HEK293 (cell line): Measurements from ENCODE around the gene PARD3.

ENCODE experiments used
- AEBP2 ChIP-seq: fragments of 450-650 bp; formaldehyde crosslinking; IDR thresholded peaks from 2 replicates; pipeline ENCODE4 v1.5.1; 2016; ENCODE audit warnings: missing biosample characterization, missing genetic modification characterization, borderline replicate concordance
- EGR2 ChIP-seq: fragments of 450-650 bp; formaldehyde crosslinking; IDR thresholded peaks from 2 replicates; pipeline ENCODE4 v1.5.1; 2016; ENCODE audit warnings: low read depth, missing biosample characterization, missing genetic modification characterization
- FEZF1 ChIP-seq: fragments of 450-650 bp; formaldehyde crosslinking; IDR thresholded peaks from 2 replicates; pipeline ENCODE4 v1.5.1; 2016; ENCODE audit warnings: missing biosample characterization, missing genetic modification characterization
- KLF10 ChIP-seq: fragments of 450-650 bp; IDR thresholded peaks from 2 replicates; pipeline ENCODE4 v1.5.1; 2018; ENCODE audit warnings: missing biosample characterization, mild to moderate bottlenecking, missing genetic modification characterization
- KLF8 ChIP-seq: fragments of 450-650 bp; formaldehyde crosslinking; IDR thresholded peaks from 2 replicates; pipeline ENCODE4 v1.5.1; 2016; ENCODE audit warnings: missing biosample characterization, missing genetic modification characterization
- MZF1 ChIP-seq: fragments of 450-650 bp; formaldehyde crosslinking; IDR thresholded peaks from 2 replicates; pipeline ENCODE4 v1.5.1; 2017; ENCODE audit warnings: missing biosample characterization, missing genetic modification characterization, borderline replicate concordance
- PBX3 ChIP-seq: sonication (generic); formaldehyde crosslinking; IDR thresholded peaks from 2 replicates; pipeline ENCODE4 v1.8.1; 2022; ENCODE audit warnings: mild to moderate bottlenecking, moderate library complexity, missing genetic modification reagents
- PRDM10 ChIP-seq: fragments of 450-650 bp; formaldehyde crosslinking; IDR thresholded peaks from 2 replicates; pipeline ENCODE4 v1.5.1; 2016; ENCODE audit warnings: missing biosample characterization, missing genetic modification characterization
- ZBTB26 ChIP-seq: fragments of 450-650 bp; formaldehyde crosslinking; optimal IDR thresholded peaks from 2 replicates; pipeline ENCODE3; 2016; ENCODE audit warnings: missing biosample characterization, mild to moderate bottlenecking, missing genetic modification characterization
- ZBTB6 ChIP-seq: fragments of 450-650 bp; formaldehyde crosslinking; IDR thresholded peaks from 2 replicates; pipeline ENCODE4 v1.5.1; 2017; ENCODE audit warnings: missing biosample characterization, missing genetic modification characterization
- ZBTB8A ChIP-seq: fragments of 450-650 bp; formaldehyde crosslinking; IDR thresholded peaks from 2 replicates; pipeline ENCODE4 v1.5.1; 2016; ENCODE audit warnings: missing biosample characterization, missing genetic modification characterization
- ZFP41 ChIP-seq: fragments of 450-650 bp; formaldehyde crosslinking; IDR thresholded peaks from 2 replicates; pipeline ENCODE4 v1.5.1; 2016; ENCODE audit warnings: missing biosample characterization, missing genetic modification characterization, borderline replicate concordance
- ZNF16 ChIP-seq: fragments of 450-650 bp; formaldehyde crosslinking; IDR thresholded peaks from 2 replicates; pipeline ENCODE4 v1.5.1; 2016; ENCODE audit warnings: low read depth, missing biosample characterization, missing genetic modification characterization
- ZNF513 ChIP-seq: fragments of 450-650 bp; IDR thresholded peaks from 2 replicates; pipeline ENCODE4 v1.5.1; 2018; ENCODE audit warnings: missing biosample characterization, missing genetic modification characterization
- ZNF518A ChIP-seq: fragments of 450-650 bp; formaldehyde crosslinking; conservative IDR thresholded peaks from 2 replicates; pipeline ENCODE4 v1.5.1; 2016; ENCODE audit warnings: low read depth, missing biosample characterization, missing genetic modification characterization
- ZNF529 ChIP-seq: fragments of 450-650 bp; formaldehyde crosslinking; IDR thresholded peaks from 2 replicates; pipeline ENCODE4 v1.5.1; 2017; ENCODE audit warnings: missing genetic modification characterization, missing biosample characterization; ENCODE audit not compliant: insufficient replicate concordance
- ZNF548 ChIP-seq: fragments of 450-650 bp; formaldehyde crosslinking; IDR thresholded peaks from 2 replicates; pipeline ENCODE4 v1.5.1; 2016; ENCODE audit warnings: missing biosample characterization, missing genetic modification characterization
- ZNF621 ChIP-seq: fragments of 450-650 bp; formaldehyde crosslinking; IDR thresholded peaks from 2 replicates; pipeline ENCODE4 v1.5.1; 2017; ENCODE audit warnings: missing biosample characterization, missing genetic modification characterization
- ZNF624 ChIP-seq: fragments of 450-650 bp; formaldehyde crosslinking; IDR thresholded peaks from 2 replicates; pipeline ENCODE4 v1.5.1; 2017; ENCODE audit warnings: missing biosample characterization, missing genetic modification characterization
- ZNF777 ChIP-seq: fragments of 450-650 bp; formaldehyde crosslinking; IDR thresholded peaks from 2 replicates; pipeline ENCODE4 v1.5.1; 2017; ENCODE audit warnings: missing biosample characterization, missing genetic modification characterization, borderline replicate concordance
- ZNF837 ChIP-seq: fragments of 450-650 bp; formaldehyde crosslinking; IDR thresholded peaks from 2 replicates; pipeline ENCODE4 v1.5.1; 2016; ENCODE audit warnings: missing biosample characterization, missing genetic modification characterization
- ZNF843 ChIP-seq: fragments of 450-650 bp; formaldehyde crosslinking; IDR thresholded peaks from 2 replicates; pipeline ENCODE4 v1.5.1; 2016; ENCODE audit warnings: missing biosample characterization, missing genetic modification characterization
- ZSCAN16 ChIP-seq: fragments of 450-650 bp; formaldehyde crosslinking; IDR thresholded peaks from 2 replicates; pipeline ENCODE4 v1.5.1; 2016; ENCODE audit warnings: missing biosample characterization, missing genetic modification characterization

The PARD3 gene

GRCh38 chr10:34815185-34816084, at the start of gene PARD3 (continued):
- TF ChIP-seq ZBTB26 (tag by site-specific recombination) (peak; percentile 56), ZNF16 (tag by site-specific recombination) (no peak), ZNF548 (tag by site-specific recombination) (no peak), ZNF624 (tag by site-specific recombination) (no peak), PRDM10 (peak; percentile 58), ZBTB8A (tag by site-specific recombination) (peak; percentile 78), ZNF777 (tag by site-specific recombination) (no peak), MZF1 (tag by site-specific recombination) (peak; percentile 35; the same call in 1 of the 2 replicates), ZNF837 (no peak), ZNF518A (tag by site-specific recombination) (no peak), EGR2 (peak; percentile 9; the same call in 1 of the 2 replicates), PBX3 (CRISPR knock-in tag) (no peak), ZSCAN16 (tag by site-specific recombination) (no peak), ZNF843 (tag by site-specific recombination) (no peak), ZNF621 (tag by site-specific recombination) (no peak), KLF10 (tag by site-specific recombination) (peak; percentile 77; the same call in 1 of the 2 replicates), ZNF513 (tag by site-specific recombination) (no peak), KLF8 (tag by site-specific recombination) (peak; percentile 72), ZNF529 (no peak), ZBTB6 (tag by site-specific recombination) (no peak), ZFP41 (tag by site-specific recombination) (no peak), FEZF1 (tag by site-specific recombination) (no peak), AEBP2 (tag by site-specific recombination) (no peak)
